ENCODE data around the gene TGFBR3. TPM values are rescaled to one million over a fixed set of nuclear protein-coding genes. Genes with fewer than 3 reads are reported as not detected.

Gene TGFBR3
- total RNA-seq, 1 experiment from 2014 or later: 2.4 TPM

DNA sequence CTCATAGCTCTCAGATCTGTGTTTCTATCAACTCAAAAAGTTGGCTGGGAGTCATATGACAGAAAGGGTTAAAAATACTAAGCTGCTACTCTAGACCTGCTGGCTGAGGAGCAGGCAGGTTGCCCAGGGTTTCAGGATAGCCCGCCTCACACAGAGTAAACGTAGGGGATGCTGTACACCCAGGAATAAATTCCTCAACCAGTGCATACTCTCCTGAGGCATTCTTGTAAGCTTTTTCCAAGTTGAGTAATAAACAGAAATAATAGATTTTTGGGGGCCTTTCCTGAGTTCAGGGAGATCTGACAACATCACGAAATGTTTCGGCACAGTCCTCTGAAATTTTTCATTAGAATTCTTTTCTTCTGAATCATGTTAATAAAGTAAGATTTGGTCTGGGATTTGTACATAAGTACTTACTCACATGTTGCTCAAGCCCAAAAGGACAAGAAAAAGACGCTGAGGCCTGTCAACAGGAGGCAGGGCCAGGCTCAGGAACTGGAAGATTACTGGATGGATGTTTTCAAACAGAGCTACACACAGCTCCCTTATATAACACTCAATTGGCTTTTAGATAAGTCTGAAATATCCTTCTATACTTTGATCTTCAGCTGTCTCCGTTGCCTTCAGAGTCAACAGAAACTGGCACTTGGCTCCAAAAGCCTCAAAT lies 41.0 kb downstream of the TGFBR3 start:
- no CpG with 5 or more reads among the region's 6 CpGs for WGBS (ENCODE audit: extremely low coverage, insufficient read length, low lambda C conversion rate)
- Histone ChIP-seq H3K4ac (ENCODE audit: low read depth, low read length) (no peak overlapping the region), H3K4me1 (ENCODE audit: insufficient read depth, low read length) (no peaks in the 10 kb centered on the region), H2BK15ac (ENCODE audit: low read depth, low read length) (no peak overlapping the region), H3K9ac (ENCODE audit: extremely low read depth, insufficient read length, low read length) (no peak overlapping the region), H2BK20ac (ENCODE audit: low read depth, low read length, poor library complexity, severe bottlenecking) (no peak overlapping the region), H2BK5ac (ENCODE audit: insufficient read length, low read length) (no peak overlapping the region), H3K4me2 (ENCODE audit: insufficient read depth, insufficient read length, low read length) (no peak overlapping the region), H4K20me1 (ENCODE audit: control insufficient read depth, insufficient read depth, insufficient read length) (no peaks in the 10 kb centered on the region), H3K56ac (ENCODE audit: insufficient read length, low read depth, low read length) (no peak overlapping the region), H3K79me2 (ENCODE audit: insufficient read depth, low read length) (no peaks in the 10 kb centered on the region), H4K5ac (ENCODE audit: insufficient read length, low read depth, low read length) (no peak overlapping the region), H2AK5ac (ENCODE audit: insufficient read length, low read length) (no peak overlapping the region), H3K79me1 (ENCODE audit: insufficient read depth, low read depth, low read length, poor library complexity, severe bottlenecking) (no peaks in the 10 kb centered on the region), H3K9me3 (ENCODE audit: control insufficient read depth, low read depth, low read length) (no peaks in the 10 kb centered on the region), H3T11ph (ENCODE audit: low read length) (no peak overlapping the region), H3K27me3 (ENCODE audit: insufficient read depth, low read length) (no peaks in the 10 kb centered on the region), H4K8ac (replicated peaks; ENCODE audit: insufficient read length, low read depth, low read length) (no peak overlapping the region), H3K27ac (ENCODE audit: insufficient read length, low read depth, low read length) (no peak overlapping the region), H3K23me2 (ENCODE audit: insufficient read length, low read depth, low read length, poor library complexity, severe bottlenecking) (no peaks in the 10 kb centered on the region), H2AFZ (ENCODE audit: low read length) (no peak overlapping the region), H4K91ac (ENCODE audit: insufficient read length, low read depth, low read length) (no peak overlapping the region), H2BK12ac (ENCODE audit: insufficient read length, low read depth, low read length) (no peak overlapping the region), H3K14ac (ENCODE audit: insufficient read depth, low read length) (no peak overlapping the region), H2BK120ac (ENCODE audit: low read depth, low read length, poor library complexity, severe bottlenecking) (no peak overlapping the region), H3K23ac (ENCODE audit: insufficient read length, low read depth, low read length) (no peak overlapping the region), H3K18ac (ENCODE audit: insufficient read length, low read depth, low read length) (no peak overlapping the region)
- Mint-ChIP-seq H3K27ac (no peak overlapping the region), H3K27me3 (ENCODE audit: low read depth) (no peaks in the 10 kb centered on the region), H3K9me3 (no peaks in the 10 kb centered on the region), H3K4me3 (no peak overlapping the region), H3K36me3 (ENCODE audit: insufficient read depth in 1 of 3, low read depth in 3 of 3) (no peaks in the 10 kb centered on the region), H3K4me1 (peaks cover 6% of the 10 kb centered on the region in 2 experiments)
- TF ChIP-seq CTCF (conservative IDR thresholded peaks at IDR 0.05): no peak
- no peak for DNase-seq
